GM18502 (cell line): ENCODE measurements around the gene SPARC.

ENCODE experiments used
- ATAC-seq: cut with Tn5 transposase; IDR thresholded peaks from one replicate; pipeline ENCODE4 v1.9.1; 2021; ENCODE audit warnings: mild to moderate bottlenecking; ENCODE audit not compliant: unreplicated experiment, poor library complexity

SPARC gene

GRCh38 chr5:151663617-151664293 lies 23.0 kb downstream of the SPARC start:
- ATAC-seq, result peak; percentile 32

GRCh38 chr5:151662805-151663204 lies 23.9 kb downstream of the SPARC start:
- ATAC-seq, result peak; percentile 43

GRCh38 chr5:151661968-151662732 lies 24.6 kb downstream of the SPARC start:
- peak; percentile 70 for ATAC-seq

GRCh38 chr5:151660616-151661495 lies 25.9 kb downstream of the SPARC start:
- no peak for ATAC-seq

GRCh38 chr5:151659001-151659754 lies 27.5 kb downstream of the SPARC start:
- ATAC-seq, result peak; percentile 70

GRCh38 chr5:151657114-151657513 lies 29.6 kb downstream of the SPARC start:
- ATAC-seq, result no peak

GRCh38 chr5:151656311-151656710 lies 30.4 kb downstream of the SPARC start:
- ATAC-seq, result no peak

GRCh38 chr5:151651997-151652645 lies 34.6 kb downstream of the SPARC start:
- ATAC-seq, result peak; percentile 99

- no peak for ATAC-seq
These were observed 37.7 kb downstream of the SPARC start for GRCh38 chr5:151648988-151649387.

- no peak for ATAC-seq
These were observed 38.6 kb downstream of the SPARC start for GRCh38 chr5:151648089-151648488.

- ATAC-seq, result no peak
These were observed 39.3 kb downstream of the SPARC start for GRCh38 chr5:151647320-151647861.

GRCh38 chr5:151646334-151646733 lies 40.4 kb downstream of the SPARC start:
- ATAC-seq, result no peak

GRCh38 chr5:151643388-151643787 lies 43.3 kb downstream of the SPARC start:
- ATAC-seq, result no peak

GRCh38 chr5:151642472-151643140 lies 44.1 kb downstream of the SPARC start:
- no peak for ATAC-seq

GRCh38 chr5:151638619-151639018 lies 48.1 kb downstream of the SPARC start:
- ATAC-seq, result no peak

GRCh38 chr5:151637676-151638075 lies 49.0 kb downstream of the SPARC start:
- ATAC-seq, result no peak

GRCh38 chr5:151633892-151634291 lies 52.8 kb downstream of the SPARC start:
- no peak for ATAC-seq

GRCh38 chr5:151632941-151633340 lies 53.8 kb downstream of the SPARC start:
- ATAC-seq, result no peak

GRCh38 chr5:151632524-151632923 lies 54.2 kb downstream of the SPARC start:
- no peak for ATAC-seq
